GM23338 (cell line): ENCODE data around the gene EP400. TPM values are rescaled to one million over a fixed set of nuclear protein-coding genes. Genes with fewer than 3 reads are reported as not detected.

Source experiments
- ATAC-seq: fragments of 200-7000 bp; cut with Tn5 transposase; 3 replicates; pipeline ENCODE4 v1.9.1; 2020
- DNase-seq: peaks from one replicate; pipeline ENCODE4 v3.0.0-alpha.2; 2015; ENCODE audit warnings: low spot score
- H2AFZ ChIP-seq: fragments of 200-600 bp; sonication (generic); 2 replicates; pipeline ENCODE4 v1.8.0; 2016; ENCODE audit warnings: antibody characterized with exemption, mild to moderate bottlenecking, moderate library complexity
- H3F3A ChIP-seq: fragments of 200-600 bp; sonication (generic); replicated peaks from 2 replicates; pipeline ENCODE4 v1.8.0; 2017; ENCODE audit warnings: antibody characterized with exemption, mixed run types, low read depth
- H3K27ac ChIP-seq: fragments of 200-600 bp; sonication (generic); 2 replicates; pipeline ENCODE4 v1.6.1; 2016; ENCODE audit warnings: low read depth
- H3K27me3 ChIP-seq: fragments of 200-600 bp; sonication (generic); 2 replicates; pipeline ENCODE4 v1.8.0; 2016; ENCODE audit warnings: mild to moderate bottlenecking, mixed run types, moderate library complexity; ENCODE audit not compliant: insufficient read depth
- H3K36me3 ChIP-seq: fragments of 200-600 bp; sonication (generic); 2 replicates; pipeline ENCODE4 v1.8.0; 2016; ENCODE audit warnings: mild to moderate bottlenecking; ENCODE audit not compliant: insufficient read depth
- H3K4me1 ChIP-seq: fragments of 200-600 bp; sonication (generic); 2 replicates; pipeline ENCODE4 v1.8.0; 2016; ENCODE audit warnings: mild to moderate bottlenecking, moderate library complexity; ENCODE audit not compliant: insufficient read depth
- H3K4me2 ChIP-seq: fragments of 200-600 bp; sonication (generic); 2 replicates; pipeline ENCODE4 v1.7.1; 2017; ENCODE audit warnings: mixed run types
- H3K4me3 ChIP-seq: fragments of 200-600 bp; sonication (generic); 2 replicates; pipeline ENCODE4 v1.6.1; 2016; ENCODE audit warnings: mixed run types
- H3K79me2 ChIP-seq: fragments of 200-600 bp; sonication (generic); replicated peaks from 2 replicates; pipeline ENCODE4 v1.8.0; 2017; ENCODE audit warnings: mild to moderate bottlenecking; ENCODE audit not compliant: insufficient read depth
- H3K9me2 ChIP-seq: fragments of 200-600 bp; sonication (generic); 2 replicates; pipeline ENCODE4 v1.8.0; 2017; ENCODE audit not compliant: insufficient read depth
- H4K20me1 ChIP-seq: fragments of 200-600 bp; sonication (generic); replicated peaks from 2 replicates; pipeline ENCODE4 v1.8.0; 2017; ENCODE audit warnings: mild to moderate bottlenecking; ENCODE audit not compliant: insufficient read depth
- H3K27ac Mint-ChIP-seq: 2 replicates; pipeline ENCODE4 v1.8.0; 2020; ENCODE audit warnings: inconsistent platforms, mild to moderate bottlenecking, moderate library complexity, mixed read lengths
- H3K27me3 Mint-ChIP-seq: 3 replicates; pipeline ENCODE4 v1.8.0; 2022; ENCODE audit warnings: low read depth, mild to moderate bottlenecking, moderate library complexity, mixed read lengths, inconsistent platforms; ENCODE audit not compliant: insufficient read depth, poor library complexity
- H3K36me3 Mint-ChIP-seq: 3 replicates; pipeline ENCODE4 v1.8.0; 2021; ENCODE audit warnings: low read depth, mild to moderate bottlenecking, inconsistent platforms, moderate library complexity, mixed read lengths
- H3K4me1 Mint-ChIP-seq: 3 replicates; pipeline ENCODE4 v1.8.0; 2020; ENCODE audit warnings: mild to moderate bottlenecking, inconsistent platforms, mixed read lengths
- H3K4me3 Mint-ChIP-seq: 3 replicates; pipeline ENCODE4 v1.8.0; 2021; ENCODE audit warnings: moderate library complexity, mild to moderate bottlenecking, inconsistent platforms, mixed read lengths
- H3K9me3 Mint-ChIP-seq: 3 replicates; pipeline ENCODE4 v1.8.0; 2020; ENCODE audit warnings: moderate library complexity, mild to moderate bottlenecking, inconsistent platforms, mixed read lengths
- CREB1 ChIP-seq: fragments of 250-450 bp; sonication (Bioruptor Pico); IDR thresholded peaks from 2 replicates; pipeline ENCODE4 v1.5.0; 2020; ENCODE audit warnings: low read depth, mild to moderate bottlenecking, moderate library complexity
- EZH2 ChIP-seq: fragments of 200-600 bp; sonication (generic); IDR thresholded peaks from one replicate; pipeline ENCODE4 v1.8.0; 2017; ENCODE audit warnings: antibody characterized with exemption, mild to moderate bottlenecking, low read depth; ENCODE audit not compliant: unreplicated experiment
- EZH2phosphoT487 ChIP-seq: fragments of 200-600 bp; sonication (generic); IDR thresholded peaks from one replicate; pipeline ENCODE4 v1.8.1; 2018; ENCODE audit warnings: antibody characterized with exemption; ENCODE audit not compliant: unreplicated experiment
- JUNB ChIP-seq: IDR thresholded peaks from one replicate; pipeline ENCODE4 v1.6.1; 2016; ENCODE audit warnings: antibody characterized with exemption; ENCODE audit not compliant: unreplicated experiment
- NANOG ChIP-seq: IDR thresholded peaks from 2 replicates; pipeline ENCODE4 v1.6.1; 2016; ENCODE audit warnings: antibody characterized with exemption, borderline replicate concordance
- POLR2AphosphoS5 ChIP-seq: IDR thresholded peaks from 2 replicates; pipeline ENCODE4 v1.6.1; 2016; ENCODE audit warnings: antibody characterized with exemption, low read depth
- STAT1 ChIP-seq: IDR thresholded peaks from one replicate; pipeline ENCODE4 v1.6.1; 2016; ENCODE audit warnings: antibody characterized with exemption; ENCODE audit not compliant: unreplicated experiment
- ZNF114 ChIP-seq: fragments of 250-450 bp; sonication (Bioruptor Pico); IDR thresholded peaks from 2 replicates; pipeline ENCODE4 v1.5.0; 2020; ENCODE audit warnings: mild to moderate bottlenecking, moderate library complexity
- ZNF331 ChIP-seq: fragments of 250-450 bp; sonication (Bioruptor Pico); IDR thresholded peaks from 2 replicates; pipeline ENCODE4 v1.5.0; 2020; ENCODE audit warnings: low read depth, mild to moderate bottlenecking, moderate library complexity
- polyA plus RNA-seq: library from polyadenylated mRNA; unstranded; fragments of >200 nt; fragmentation: Nextera tagmentation; extraction: Ambion mirVana; gene quantifications from 2 replicates; pipeline ENCODE4 v1.2.1, GENCODE V29; 2016
- total RNA-seq: library from RNA; depleted of rRNA; stranded (reverse); fragments of >200 nt; shearing (Covaris generic); gene quantifications from 2 replicates; pipeline ENCODE4 v1.2.3, GENCODE V29; 2014
- TF ChIP-seq, protein P1 (sequence below): IDR thresholded peaks from one replicate; pipeline ENCODE4 v1.6.1; 2018; ENCODE audit warnings: antibody characterized with exemption; ENCODE audit not compliant: unreplicated experiment
- TF ChIP-seq, protein P2 (sequence below): IDR thresholded peaks from 2 replicates; pipeline ENCODE4 v1.6.1; 2016; ENCODE audit warnings: antibody characterized with exemption
- TF ChIP-seq, protein P3 (sequence below), 2 experiments: fragments of 200-600 bp in 1 of 2; sonication (generic) in 1 of 2; conservative IDR thresholded peaks; 2 replicates each; pipeline versions ENCODE4 v1.5.1 to v1.6.1; 2016 to 2017; ENCODE audit warnings: antibody characterized with exemption in 2 of 2, low read depth in 2 of 2, mild to moderate bottlenecking in 2 of 2, moderate library complexity in 1 of 2
- TF ChIP-seq, protein P4 (sequence below): fragments of 250-450 bp; sonication (Bioruptor Pico); IDR thresholded peaks from 2 replicates; pipeline ENCODE4 v1.5.0; 2020; ENCODE audit warnings: mild to moderate bottlenecking, moderate library complexity

Gene EP400
- total and polyA plus RNA-seq, 2 experiments from 2014 or later: 26.3 to 57.2 TPM

DNA sequence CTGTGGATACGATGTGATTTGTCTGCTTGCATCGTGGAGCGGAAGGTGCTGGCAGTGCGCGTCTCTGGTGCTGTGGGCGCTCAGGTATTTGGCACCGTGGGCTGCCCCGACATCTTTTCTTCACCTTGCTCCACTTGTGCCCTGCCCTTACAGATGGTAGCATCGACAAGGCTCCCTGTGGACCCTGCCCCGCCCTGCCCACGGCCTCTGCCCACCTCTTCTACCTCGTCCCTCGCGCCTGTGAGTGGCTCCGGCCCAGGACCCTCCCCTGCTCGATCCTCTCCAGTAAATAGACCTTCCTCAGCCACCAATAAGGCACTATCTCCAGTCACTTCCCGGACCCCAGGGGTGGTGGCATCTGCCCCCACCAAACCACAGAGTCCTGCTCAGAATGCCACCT lies 36.6 kb downstream of the EP400 start:
- no peaks in the 10 kb centered on the region; the same call in 1 of the 2 replicates for H4K20me1 ChIP-seq
- H3K27me3 Mint-ChIP-seq: no peaks in the 10 kb centered on the region
- H3K36me3 Mint-ChIP-seq: peaks cover 64% of the 10 kb centered on the region
- peaks cover 41% of the 10 kb centered on the region for H3K4me1 Mint-ChIP-seq
- H2AFZ ChIP-seq: no peak overlapping the region
- H3K4me2 ChIP-seq: no peak overlapping the region
- DNase-seq: no peak
- H3K4me3 Mint-ChIP-seq: no peak overlapping the region
- H3K4me3 ChIP-seq: no peak overlapping the region
- H3K27ac Mint-ChIP-seq: peak overlapping the region; percentile 93
- no peaks in the 10 kb centered on the region for H3K27me3 ChIP-seq
- no peaks in the 10 kb centered on the region for H3K79me2 ChIP-seq
- H3K4me1 ChIP-seq: peaks cover 20% of the 10 kb centered on the region; the same call in 1 of the 2 replicates
- TF ChIP-seq, protein P1, sequence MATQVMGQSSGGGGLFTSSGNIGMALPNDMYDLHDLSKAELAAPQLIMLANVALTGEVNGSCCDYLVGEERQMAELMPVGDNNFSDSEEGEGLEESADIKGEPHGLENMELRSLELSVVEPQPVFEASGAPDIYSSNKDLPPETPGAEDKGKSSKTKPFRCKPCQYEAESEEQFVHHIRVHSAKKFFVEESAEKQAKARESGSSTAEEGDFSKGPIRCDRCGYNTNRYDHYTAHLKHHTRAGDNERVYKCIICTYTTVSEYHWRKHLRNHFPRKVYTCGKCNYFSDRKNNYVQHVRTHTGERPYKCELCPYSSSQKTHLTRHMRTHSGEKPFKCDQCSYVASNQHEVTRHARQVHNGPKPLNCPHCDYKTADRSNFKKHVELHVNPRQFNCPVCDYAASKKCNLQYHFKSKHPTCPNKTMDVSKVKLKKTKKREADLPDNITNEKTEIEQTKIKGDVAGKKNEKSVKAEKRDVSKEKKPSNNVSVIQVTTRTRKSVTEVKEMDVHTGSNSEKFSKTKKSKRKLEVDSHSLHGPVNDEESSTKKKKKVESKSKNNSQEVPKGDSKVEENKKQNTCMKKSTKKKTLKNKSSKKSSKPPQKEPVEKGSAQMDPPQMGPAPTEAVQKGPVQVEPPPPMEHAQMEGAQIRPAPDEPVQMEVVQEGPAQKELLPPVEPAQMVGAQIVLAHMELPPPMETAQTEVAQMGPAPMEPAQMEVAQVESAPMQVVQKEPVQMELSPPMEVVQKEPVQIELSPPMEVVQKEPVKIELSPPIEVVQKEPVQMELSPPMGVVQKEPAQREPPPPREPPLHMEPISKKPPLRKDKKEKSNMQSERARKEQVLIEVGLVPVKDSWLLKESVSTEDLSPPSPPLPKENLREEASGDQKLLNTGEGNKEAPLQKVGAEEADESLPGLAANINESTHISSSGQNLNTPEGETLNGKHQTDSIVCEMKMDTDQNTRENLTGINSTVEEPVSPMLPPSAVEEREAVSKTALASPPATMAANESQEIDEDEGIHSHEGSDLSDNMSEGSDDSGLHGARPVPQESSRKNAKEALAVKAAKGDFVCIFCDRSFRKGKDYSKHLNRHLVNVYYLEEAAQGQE: no peak
- no peak for TF ChIP-seq ZNF331 (CRISPR knock-in tag)
- TF ChIP-seq STAT1: no peak
- TF ChIP-seq, protein P2, sequence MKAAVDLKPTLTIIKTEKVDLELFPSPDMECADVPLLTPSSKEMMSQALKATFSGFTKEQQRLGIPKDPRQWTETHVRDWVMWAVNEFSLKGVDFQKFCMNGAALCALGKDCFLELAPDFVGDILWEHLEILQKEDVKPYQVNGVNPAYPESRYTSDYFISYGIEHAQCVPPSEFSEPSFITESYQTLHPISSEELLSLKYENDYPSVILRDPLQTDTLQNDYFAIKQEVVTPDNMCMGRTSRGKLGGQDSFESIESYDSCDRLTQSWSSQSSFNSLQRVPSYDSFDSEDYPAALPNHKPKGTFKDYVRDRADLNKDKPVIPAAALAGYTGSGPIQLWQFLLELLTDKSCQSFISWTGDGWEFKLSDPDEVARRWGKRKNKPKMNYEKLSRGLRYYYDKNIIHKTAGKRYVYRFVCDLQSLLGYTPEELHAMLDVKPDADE: no peak
- no peak for TF ChIP-seq NANOG
- no peak for TF ChIP-seq CREB1 (CRISPR knock-in tag)
- no peak for TF ChIP-seq EZH2
- no peak for TF ChIP-seq POLR2AphosphoS5
- no peak for TF ChIP-seq JUNB
- TF ChIP-seq ZNF114 (CRISPR knock-in tag): no peak
- TF ChIP-seq, protein P3, sequence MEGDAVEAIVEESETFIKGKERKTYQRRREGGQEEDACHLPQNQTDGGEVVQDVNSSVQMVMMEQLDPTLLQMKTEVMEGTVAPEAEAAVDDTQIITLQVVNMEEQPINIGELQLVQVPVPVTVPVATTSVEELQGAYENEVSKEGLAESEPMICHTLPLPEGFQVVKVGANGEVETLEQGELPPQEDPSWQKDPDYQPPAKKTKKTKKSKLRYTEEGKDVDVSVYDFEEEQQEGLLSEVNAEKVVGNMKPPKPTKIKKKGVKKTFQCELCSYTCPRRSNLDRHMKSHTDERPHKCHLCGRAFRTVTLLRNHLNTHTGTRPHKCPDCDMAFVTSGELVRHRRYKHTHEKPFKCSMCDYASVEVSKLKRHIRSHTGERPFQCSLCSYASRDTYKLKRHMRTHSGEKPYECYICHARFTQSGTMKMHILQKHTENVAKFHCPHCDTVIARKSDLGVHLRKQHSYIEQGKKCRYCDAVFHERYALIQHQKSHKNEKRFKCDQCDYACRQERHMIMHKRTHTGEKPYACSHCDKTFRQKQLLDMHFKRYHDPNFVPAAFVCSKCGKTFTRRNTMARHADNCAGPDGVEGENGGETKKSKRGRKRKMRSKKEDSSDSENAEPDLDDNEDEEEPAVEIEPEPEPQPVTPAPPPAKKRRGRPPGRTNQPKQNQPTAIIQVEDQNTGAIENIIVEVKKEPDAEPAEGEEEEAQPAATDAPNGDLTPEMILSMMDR (conservative IDR thresholded peaks at IDR 0.05; ENCODE audit: low read depth in 2 of 2): no peak
- TF ChIP-seq EZH2phosphoT487: no peak
- TF ChIP-seq, protein P4, sequence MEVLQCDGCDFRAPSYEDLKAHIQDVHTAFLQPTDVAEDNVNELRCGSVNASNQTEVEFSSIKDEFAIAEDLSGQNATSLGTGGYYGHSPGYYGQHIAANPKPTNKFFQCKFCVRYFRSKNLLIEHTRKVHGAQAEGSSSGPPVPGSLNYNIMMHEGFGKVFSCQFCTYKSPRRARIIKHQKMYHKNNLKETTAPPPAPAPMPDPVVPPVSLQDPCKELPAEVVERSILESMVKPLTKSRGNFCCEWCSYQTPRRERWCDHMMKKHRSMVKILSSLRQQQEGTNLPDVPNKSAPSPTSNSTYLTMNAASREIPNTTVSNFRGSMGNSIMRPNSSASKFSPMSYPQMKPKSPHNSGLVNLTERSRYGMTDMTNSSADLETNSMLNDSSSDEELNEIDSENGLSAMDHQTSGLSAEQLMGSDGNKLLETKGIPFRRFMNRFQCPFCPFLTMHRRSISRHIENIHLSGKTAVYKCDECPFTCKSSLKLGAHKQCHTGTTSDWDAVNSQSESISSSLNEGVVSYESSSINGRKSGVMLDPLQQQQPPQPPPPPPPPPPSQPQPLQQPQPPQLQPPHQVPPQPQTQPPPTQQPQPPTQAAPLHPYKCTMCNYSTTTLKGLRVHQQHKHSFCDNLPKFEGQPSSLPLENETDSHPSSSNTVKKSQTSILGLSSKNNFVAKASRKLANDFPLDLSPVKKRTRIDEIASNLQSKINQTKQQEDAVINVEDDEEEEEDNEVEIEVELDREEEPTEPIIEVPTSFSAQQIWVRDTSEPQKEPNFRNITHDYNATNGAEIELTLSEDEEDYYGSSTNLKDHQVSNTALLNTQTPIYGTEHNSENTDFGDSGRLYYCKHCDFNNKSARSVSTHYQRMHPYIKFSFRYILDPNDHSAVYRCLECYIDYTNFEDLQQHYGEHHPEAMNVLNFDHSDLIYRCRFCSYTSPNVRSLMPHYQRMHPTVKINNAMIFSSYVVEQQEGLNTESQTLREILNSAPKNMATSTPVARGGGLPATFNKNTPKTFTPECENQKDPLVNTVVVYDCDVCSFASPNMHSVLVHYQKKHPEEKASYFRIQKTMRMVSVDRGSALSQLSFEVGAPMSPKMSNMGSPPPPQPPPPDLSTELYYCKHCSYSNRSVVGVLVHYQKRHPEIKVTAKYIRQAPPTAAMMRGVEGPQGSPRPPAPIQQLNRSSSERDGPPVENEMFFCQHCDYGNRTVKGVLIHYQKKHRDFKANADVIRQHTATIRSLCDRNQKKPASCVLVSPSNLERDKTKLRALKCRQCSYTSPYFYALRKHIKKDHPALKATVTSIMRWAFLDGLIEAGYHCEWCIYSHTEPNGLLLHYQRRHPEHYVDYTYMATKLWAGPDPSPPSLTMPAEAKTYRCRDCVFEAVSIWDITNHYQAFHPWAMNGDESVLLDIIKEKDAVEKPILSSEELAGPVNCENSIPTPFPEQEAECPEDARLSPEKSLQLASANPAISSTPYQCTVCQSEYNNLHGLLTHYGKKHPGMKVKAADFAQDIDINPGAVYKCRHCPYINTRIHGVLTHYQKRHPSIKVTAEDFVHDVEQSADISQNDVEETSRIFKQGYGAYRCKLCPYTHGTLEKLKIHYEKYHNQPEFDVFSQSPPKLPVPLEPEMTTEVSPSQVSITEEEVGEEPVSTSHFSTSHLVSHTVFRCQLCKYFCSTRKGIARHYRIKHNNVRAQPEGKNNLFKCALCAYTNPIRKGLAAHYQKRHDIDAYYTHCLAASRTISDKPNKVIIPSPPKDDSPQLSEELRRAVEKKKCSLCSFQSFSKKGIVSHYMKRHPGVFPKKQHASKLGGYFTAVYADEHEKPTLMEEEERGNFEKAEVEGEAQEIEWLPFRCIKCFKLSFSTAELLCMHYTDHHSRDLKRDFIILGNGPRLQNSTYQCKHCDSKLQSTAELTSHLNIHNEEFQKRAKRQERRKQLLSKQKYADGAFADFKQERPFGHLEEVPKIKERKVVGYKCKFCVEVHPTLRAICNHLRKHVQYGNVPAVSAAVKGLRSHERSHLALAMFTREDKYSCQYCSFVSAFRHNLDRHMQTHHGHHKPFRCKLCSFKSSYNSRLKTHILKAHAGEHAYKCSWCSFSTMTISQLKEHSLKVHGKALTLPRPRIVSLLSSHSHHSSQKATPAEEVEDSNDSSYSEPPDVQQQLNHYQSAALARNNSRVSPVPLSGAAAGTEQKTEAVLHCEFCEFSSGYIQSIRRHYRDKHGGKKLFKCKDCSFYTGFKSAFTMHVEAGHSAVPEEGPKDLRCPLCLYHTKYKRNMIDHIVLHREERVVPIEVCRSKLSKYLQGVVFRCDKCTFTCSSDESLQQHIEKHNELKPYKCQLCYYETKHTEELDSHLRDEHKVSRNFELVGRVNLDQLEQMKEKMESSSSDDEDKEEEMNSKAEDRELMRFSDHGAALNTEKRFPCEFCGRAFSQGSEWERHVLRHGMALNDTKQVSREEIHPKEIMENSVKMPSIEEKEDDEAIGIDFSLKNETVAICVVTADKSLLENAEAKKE: no peak
- peaks cover 13% of the 10 kb centered on the region for H3F3A ChIP-seq
- peaks cover 3% of the 10 kb centered on the region; the same call in 1 of the 2 replicates for H3K36me3 ChIP-seq
- peak overlapping the region; percentile 52; the same call in 1 of the 2 replicates for H3K27ac ChIP-seq
- no peak for ATAC-seq
- H3K9me2 ChIP-seq: no peaks in the 10 kb centered on the region
- no peaks in the 10 kb centered on the region for H3K9me3 Mint-ChIP-seq
